ENCODE data around the gene PPP1R12C.

PPP1R12C gene

GRCh38 chr19:55113570-55114039, 3.8 kb downstream of the PPP1R12C start:
- H3K27me3 ChIP-seq (ENCODE audit: low read depth, low read length): no peaks in the 10 kb centered on the region
- peaks cover 18% of the 10 kb centered on the region for H3K4me1 ChIP-seq (ENCODE audit: low read length)
- H3K27ac ChIP-seq (ENCODE audit: low read length): no peak overlapping the region
- no peaks in the 10 kb centered on the region for H3K9me3 ChIP-seq (ENCODE audit: insufficient read depth, low read length)
- H3K9ac ChIP-seq (ENCODE audit: low read length): no peak overlapping the region
- H3K4me2 ChIP-seq (ENCODE audit: low read length): no peak overlapping the region
- no peak overlapping the region for H2AFZ ChIP-seq (ENCODE audit: low read depth, low read length)
- H3K79me2 ChIP-seq (ENCODE audit: low read length): peaks cover 62% of the 10 kb centered on the region
- TF ChIP-seq CTCF (IDR thresholded peaks at IDR 0.05; ENCODE audit: low read depth, low read length) (no peak), EZH2phosphoT487 (IDR thresholded peaks at IDR 0.05; ENCODE audit: low read depth) (no peak)
- peaks cover 52% of the 10 kb centered on the region for H4K20me1 ChIP-seq (ENCODE audit: insufficient read depth, low read length)
- H3K4me3 ChIP-seq (ENCODE audit: low read length): no peak overlapping the region
- H3K36me3 ChIP-seq (replicated peaks; ENCODE audit: low read depth, low read length): peaks cover 2% of the 10 kb centered on the region

- Histone ChIP-seq H3K4me1 (ENCODE audit: low read length) (peaks cover 14% of the 10 kb centered on the region), H3K9me3 (ENCODE audit: insufficient read depth, low read length) (no peaks in the 10 kb centered on the region), H3K4me2 (ENCODE audit: low read length) (no peak overlapping the region), H3K4me3 (ENCODE audit: low read length) (no peak overlapping the region), H3K79me2 (ENCODE audit: low read length) (peaks cover 57% of the 10 kb centered on the region), H3K27ac (ENCODE audit: low read length) (no peak overlapping the region), H3K27me3 (ENCODE audit: low read depth, low read length) (no peaks in the 10 kb centered on the region), H3K36me3 (replicated peaks; ENCODE audit: low read depth, low read length) (peaks cover 2% of the 10 kb centered on the region), H3K9ac (ENCODE audit: low read length) (no peak overlapping the region), H4K20me1 (ENCODE audit: insufficient read depth, low read length) (peaks cover 52% of the 10 kb centered on the region), H2AFZ (ENCODE audit: low read depth, low read length) (no peak overlapping the region)
- TF ChIP-seq EZH2phosphoT487 (IDR thresholded peaks at IDR 0.05; ENCODE audit: low read depth) (no peak), CTCF (IDR thresholded peaks at IDR 0.05; ENCODE audit: low read depth, low read length) (peak; percentile 43)
These were observed 4.5 kb downstream of the PPP1R12C start for GRCh38 chr19:55112777-55113569.

- Histone ChIP-seq H3K4me2 (ENCODE audit: low read length) (no peak overlapping the region), H3K9me3 (ENCODE audit: insufficient read depth, low read length) (no peaks in the 10 kb centered on the region), H3K79me2 (ENCODE audit: low read length) (peaks cover 57% of the 10 kb centered on the region), H3K4me3 (ENCODE audit: low read length) (no peak overlapping the region), H3K9ac (ENCODE audit: low read length) (no peak overlapping the region), H3K27me3 (ENCODE audit: low read depth, low read length) (no peaks in the 10 kb centered on the region), H3K27ac (ENCODE audit: low read length) (no peak overlapping the region), H2AFZ (ENCODE audit: low read depth, low read length) (no peak overlapping the region), H4K20me1 (ENCODE audit: insufficient read depth, low read length) (peaks cover 52% of the 10 kb centered on the region), H3K36me3 (replicated peaks; ENCODE audit: low read depth, low read length) (peaks cover 2% of the 10 kb centered on the region), H3K4me1 (ENCODE audit: low read length) (peaks cover 14% of the 10 kb centered on the region)
- TF ChIP-seq EZH2phosphoT487 (IDR thresholded peaks at IDR 0.05; ENCODE audit: low read depth) (no peak), CTCF (IDR thresholded peaks at IDR 0.05; ENCODE audit: low read depth, low read length) (no peak)
These were observed 5.1 kb downstream of the PPP1R12C start for GRCh38 chr19:55112246-55112776.

- H3K27me3 ChIP-seq (ENCODE audit: low read depth, low read length): no peaks in the 10 kb centered on the region
- peaks cover 14% of the 10 kb centered on the region for H3K4me1 ChIP-seq (ENCODE audit: low read length)
- no peak overlapping the region for H3K4me3 ChIP-seq (ENCODE audit: low read length)
- no peak overlapping the region for H2AFZ ChIP-seq (ENCODE audit: low read depth, low read length)
- TF ChIP-seq EZH2phosphoT487 (IDR thresholded peaks at IDR 0.05; ENCODE audit: low read depth): no peak
- TF ChIP-seq CTCF (IDR thresholded peaks at IDR 0.05; ENCODE audit: low read depth, low read length): no peak
- no peaks in the 10 kb centered on the region for H3K9me3 ChIP-seq (ENCODE audit: insufficient read depth, low read length)
- H3K9ac ChIP-seq (ENCODE audit: low read length): no peak overlapping the region
- H3K27ac ChIP-seq (ENCODE audit: low read length): no peak overlapping the region
- peaks cover 47% of the 10 kb centered on the region for H3K79me2 ChIP-seq (ENCODE audit: low read length)
- H3K36me3 ChIP-seq (replicated peaks; ENCODE audit: low read depth, low read length): peaks cover 2% of the 10 kb centered on the region
- H4K20me1 ChIP-seq (ENCODE audit: insufficient read depth, low read length): peaks cover 50% of the 10 kb centered on the region
- no peak overlapping the region for H3K4me2 ChIP-seq (ENCODE audit: low read length)
These were observed 6.1 kb downstream of the PPP1R12C start for GRCh38 chr19:55111238-55111831.

Measured in OCI-LY3 (cell line).